D721Med (cell line): ENCODE data around the gene SDHAF1.

ENCODE experiments used
- DNase-seq: peaks from one replicate; pipeline ENCODE4 v3.0.0; 2011; ENCODE audit warnings: low spot score; ENCODE audit not compliant: insufficient read length
- FAIRE-seq: peaks from 2 replicates; lab custom pipeline; 2011; peaks lifted over from hg19 to GRCh38; lab: Jason Lieb, UNC
- CTCF ChIP-seq: IDR thresholded peaks from 2 replicates; pipeline ENCODE4 v1.5.1; 2012; ENCODE audit warnings: mild to moderate bottlenecking, control low read depth; ENCODE audit not compliant: insufficient read depth; ENCODE audit errors: missing control alignments

The SDHAF1 gene

GRCh38 chr19:35959968-35960320, 35.0 kb upstream of the SDHAF1 start:
- no peak for DNase-seq
- no peak for FAIRE-seq
- TF ChIP-seq CTCF = no peak

- no peak for FAIRE-seq
- no peak for TF ChIP-seq CTCF
- no peak for DNase-seq
Observed at GRCh38 chr19:35960432-35960972, 34.5 kb upstream of the SDHAF1 start.

GRCh38 chr19:35963514-35963913, 31.5 kb upstream of the SDHAF1 start:
- DNase-seq = no peak
- FAIRE-seq = no peak

GRCh38 chr19:35966771-35967170, 28.2 kb upstream of the SDHAF1 start:
- no peak for DNase-seq
- no peak for TF ChIP-seq CTCF
- FAIRE-seq = no peak

More at GRCh38 chr19:35963514-35963913, 31.5 kb upstream of the SDHAF1 start:
- no peak for TF ChIP-seq CTCF

- FAIRE-seq (no peak), DNase-seq (no peak)
- TF ChIP-seq CTCF = no peak
Observed at GRCh38 chr19:35973487-35973886, 21.5 kb upstream of the SDHAF1 start.

- DNase-seq = no peak
- no peak for TF ChIP-seq CTCF
- no peak for FAIRE-seq
Observed at GRCh38 chr19:35975608-35976214, 19.3 kb upstream of the SDHAF1 start.

- DNase-seq (peak; percentile 46), FAIRE-seq (no peak)
Observed at GRCh38 chr19:35977446-35978222, 17.4 kb upstream of the SDHAF1 start.

More at GRCh38 chr19:35977446-35978222, 17.4 kb upstream of the SDHAF1 start:
- peak; percentile 83 for TF ChIP-seq CTCF
